HG03095 (cell line): ENCODE measurements around the gene OR8J1.
"Not testable (repeated sequence)": the region's sequence is repeated elsewhere in the genome, so short reads cannot be mapped to it uniquely, and the experiment has no call there.

Source experiments
- ATAC-seq: cut with Tn5 transposase; IDR thresholded peaks from one replicate; pipeline ENCODE4 v1.9.1; 2021; ENCODE audit warnings: moderate library complexity; ENCODE audit not compliant: unreplicated experiment

OR8J1 gene, protein sequence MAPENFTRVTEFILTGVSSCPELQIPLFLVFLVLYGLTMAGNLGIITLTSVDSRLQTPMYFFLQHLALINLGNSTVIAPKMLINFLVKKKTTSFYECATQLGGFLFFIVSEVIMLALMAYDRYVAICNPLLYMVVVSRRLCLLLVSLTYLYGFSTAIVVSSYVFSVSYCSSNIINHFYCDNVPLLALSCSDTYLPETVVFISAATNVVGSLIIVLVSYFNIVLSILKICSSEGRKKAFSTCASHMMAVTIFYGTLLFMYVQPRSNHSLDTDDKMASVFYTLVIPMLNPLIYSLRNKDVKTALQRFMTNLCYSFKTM

GRCh38 chr11:56353991-56354390, at the start of gene OR8J1:
OR8J1 (plus strand) TSS chr11:56354291; CDS start chr11:56360247, 5,956 bp downstream.
- no peak for ATAC-seq

DNA sequence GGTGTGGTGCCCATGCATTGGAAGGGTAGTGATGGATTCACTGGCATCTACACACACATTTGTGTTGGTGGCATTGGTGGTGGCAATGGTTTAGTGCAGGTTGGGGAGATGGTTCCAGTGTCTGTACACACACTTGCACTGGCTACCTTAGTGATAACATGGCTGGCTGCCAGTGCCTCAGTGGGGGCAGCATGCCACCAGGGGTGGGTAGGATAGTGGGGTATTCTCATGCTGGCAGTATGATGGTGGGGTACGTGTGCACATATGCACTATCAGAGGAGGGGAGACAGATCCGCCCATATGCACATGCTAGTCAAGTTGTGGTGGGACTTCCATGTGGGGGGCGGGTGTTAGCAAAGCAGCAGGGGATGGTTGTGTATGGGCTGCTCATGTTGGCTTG, 46.3 kb upstream of the OR8J1 start:
- no peak for ATAC-seq

DNA sequence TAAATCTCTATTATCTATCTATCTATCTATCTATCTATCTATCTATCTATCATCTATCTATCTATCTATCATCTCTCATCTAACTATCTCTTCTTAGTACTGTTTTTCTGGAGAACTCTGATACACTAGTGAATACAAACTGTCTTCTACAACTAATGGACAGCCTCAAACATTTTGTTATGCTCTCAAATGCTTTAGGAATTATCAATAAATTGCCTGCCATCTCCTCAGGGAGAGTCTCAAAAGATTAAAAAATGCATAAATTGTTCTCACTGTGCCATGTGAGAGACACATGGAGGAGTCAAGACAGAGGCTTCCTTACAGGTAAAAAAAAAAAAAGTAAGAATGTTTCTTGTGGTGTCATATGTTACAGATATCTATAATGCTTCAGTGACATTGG, 39.2 kb upstream of the OR8J1 start, which contains the start of gene OR8K3:
OR8K3 (plus strand) TSS at position 301 of the 400 bp plus-strand sequence. CDS start 3,163 bp downstream, outside the sequence.
- no peak for ATAC-seq

- no peak for ATAC-seq
Measured at GRCh38 chr11:56331861-56332491, 22.1 kb upstream of the OR8J1 start.

DNA sequence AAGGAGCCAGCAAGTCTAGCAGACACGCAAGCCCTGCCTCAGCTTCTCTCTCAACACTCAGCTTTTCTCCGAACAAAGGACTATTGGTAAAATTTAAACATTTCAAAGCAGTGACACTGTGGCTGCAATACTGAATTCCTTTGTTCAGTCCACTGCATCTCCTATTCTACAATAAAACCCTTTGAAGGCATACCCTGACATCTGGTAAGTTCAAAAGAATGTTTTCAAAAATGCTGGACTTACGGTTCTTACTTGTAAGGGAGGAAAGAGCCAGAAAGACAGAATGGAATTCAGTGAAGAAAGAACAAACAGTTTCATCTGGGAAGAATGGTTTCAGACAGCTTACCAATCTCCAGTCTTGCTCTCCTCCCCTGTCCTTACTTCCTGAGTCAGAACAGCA, 20.9 kb upstream of the OR8J1 start:
- no peak for ATAC-seq

DNA sequence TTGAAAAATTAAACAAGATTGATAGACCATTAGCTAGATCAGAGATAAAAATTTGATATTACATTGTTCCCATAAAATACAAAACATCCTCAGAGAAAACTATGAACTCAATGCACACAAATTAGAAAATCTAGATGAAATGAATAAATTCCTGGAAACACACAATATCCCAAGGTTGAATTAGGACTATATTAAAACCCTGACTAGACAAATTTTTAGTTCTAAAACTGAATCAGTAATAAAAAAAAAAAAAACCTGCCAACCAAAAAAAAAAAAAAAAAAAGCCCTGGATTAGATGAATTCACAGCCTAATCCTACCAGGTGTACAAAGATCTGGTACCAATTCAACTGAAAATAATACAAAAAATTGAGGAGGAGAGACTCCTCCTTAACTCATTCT, 13.8 kb upstream of the OR8J1 start:
- ATAC-seq = no peak

DNA sequence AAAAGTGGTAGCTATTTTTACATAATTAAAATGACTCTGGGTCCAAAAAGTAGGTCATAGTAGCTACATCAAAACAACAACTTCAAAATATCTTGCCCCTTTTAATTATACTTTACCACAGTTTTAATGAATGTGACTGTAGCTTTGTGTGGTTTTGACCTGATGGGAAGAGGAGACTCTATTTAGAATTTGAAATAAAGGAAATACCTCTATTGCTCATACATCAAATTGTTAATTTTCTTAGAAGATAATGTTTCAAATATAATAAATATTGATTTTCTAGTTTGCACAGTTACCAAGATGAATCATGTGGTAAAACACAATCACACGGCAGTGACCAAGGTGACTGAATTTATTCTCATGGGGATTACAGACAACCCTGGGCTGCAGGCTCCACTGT, 8.4 kb upstream of the OR8J1 start, which contains the start of gene OR8K1:
OR8K1 (plus strand) TSS at position 301 of the 400 bp plus-strand sequence; CDS start at position 301, 0 bp downstream.
- no peak for ATAC-seq

GRCh38 chr11:56375324-56375723, 21.2 kb downstream of the OR8J1 start, which contains the start of gene OR8U1:
OR8U1 (plus strand) TSS chr11:56375624; CDS start chr11:56375624, 0 bp downstream.
- ATAC-seq = no peak

DNA sequence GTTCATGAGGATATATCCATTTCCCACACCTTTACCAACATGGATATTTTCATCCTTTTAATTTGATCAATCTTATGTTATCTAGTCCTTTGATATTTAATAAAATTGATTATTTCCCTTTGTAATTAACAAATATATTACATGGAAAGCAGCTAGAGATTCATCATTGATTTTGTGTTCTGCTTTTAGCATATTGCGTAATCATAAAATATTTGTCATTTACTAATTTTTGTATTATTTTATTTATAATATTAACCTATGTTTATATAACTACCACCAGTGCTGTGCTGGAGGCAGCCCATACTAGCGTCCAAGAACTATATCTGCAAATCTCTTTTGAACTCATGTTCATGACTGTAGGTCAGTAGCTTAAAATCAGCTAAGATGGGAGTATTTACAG, 26.0 kb downstream of the OR8J1 start:
- no peak for ATAC-seq

DNA sequence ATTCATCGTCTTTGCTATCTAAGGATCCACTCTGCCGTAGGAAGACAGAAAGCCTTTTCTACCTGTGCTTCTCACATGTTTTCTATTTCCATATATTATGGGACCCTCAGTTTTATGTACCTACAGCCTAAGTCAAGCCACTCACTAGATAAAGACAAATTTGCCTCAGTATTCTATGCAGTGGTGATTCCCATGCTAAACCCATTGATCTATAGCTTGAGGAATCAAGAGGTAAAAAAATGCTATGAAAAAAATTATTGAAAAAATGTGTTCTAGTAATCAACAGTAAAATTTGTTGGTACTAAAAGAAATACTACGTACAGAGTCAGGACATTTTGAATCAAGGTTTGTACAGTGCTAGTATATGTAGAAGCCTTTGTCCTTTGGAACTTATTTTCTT, 40.3 kb downstream of the OR8J1 start:
- no peak for ATAC-seq

DNA sequence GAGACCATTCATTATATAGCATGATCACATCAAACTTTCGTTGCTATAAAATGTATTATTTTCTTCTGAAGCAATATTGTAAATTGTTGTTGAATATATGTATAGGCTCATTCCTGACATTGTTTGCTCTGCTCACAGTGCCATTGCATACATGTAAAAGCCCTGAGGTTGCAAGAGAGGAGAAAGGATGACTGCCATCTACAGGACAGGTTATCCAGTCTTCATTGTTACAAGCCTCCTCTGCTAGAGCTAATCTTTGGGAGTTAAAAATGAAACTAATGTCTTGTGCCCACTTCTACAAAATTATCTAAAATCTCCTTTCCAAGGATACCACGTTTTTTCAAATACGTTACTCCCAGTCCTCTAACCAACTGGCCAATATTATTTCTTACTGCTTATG, 42.0 kb downstream of the OR8J1 start:
- no peak for ATAC-seq

- not testable (repeated sequence) for ATAC-seq
Measured at GRCh38 chr11:56401858-56402461, 47.9 kb downstream of the OR8J1 start.

DNA sequence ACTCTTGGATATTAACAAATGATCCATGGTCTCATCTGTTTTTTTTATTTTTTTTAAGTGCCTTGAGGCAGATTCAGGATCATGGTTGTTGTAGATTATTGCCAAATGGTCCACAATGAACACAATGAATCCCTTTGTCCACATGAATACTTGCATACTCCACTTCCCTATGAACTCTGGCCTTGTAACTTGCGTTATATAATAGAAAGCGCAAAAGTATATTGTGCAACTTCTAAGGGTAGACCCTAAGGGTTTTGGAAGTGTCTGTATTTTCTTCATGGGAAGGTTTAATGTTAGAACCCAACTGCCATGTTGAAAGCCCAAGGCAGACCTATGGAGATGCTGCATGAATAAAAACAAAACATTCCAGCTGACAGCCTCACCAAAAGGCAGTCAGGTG, 50.3 kb downstream of the OR8J1 start:
- ATAC-seq = no peak

DNA sequence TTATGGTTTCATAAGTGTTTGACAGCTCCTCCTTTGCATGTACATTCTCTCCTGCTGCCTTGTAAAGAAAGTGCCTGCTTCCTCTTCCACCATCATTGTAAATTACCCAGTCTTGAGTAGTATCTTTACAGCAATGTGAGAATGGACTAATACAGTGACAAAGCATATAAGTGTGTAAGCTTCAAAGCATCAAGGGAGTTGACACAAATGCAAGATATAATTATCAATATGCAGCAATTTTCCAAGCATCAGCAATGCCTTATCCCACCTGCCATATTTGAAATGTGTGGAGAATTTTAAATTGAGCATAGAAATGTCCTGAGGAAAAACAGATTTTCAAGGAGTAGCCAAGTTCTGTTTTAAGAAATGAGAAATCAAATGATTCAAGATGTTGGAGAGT, 56.7 kb downstream of the OR8J1 start:
- ATAC-seq = no peak
